Amniotic stem cell (primary cell): ENCODE results near the gene RRAD.

Experiments used
- DNase-seq: peaks from one replicate; lab custom pipeline; 2025; lab: John Stamatoyannopoulos, UW

RRAD gene

GRCh38 chr16:66934138-66934838 lies 9.0 kb upstream of the RRAD start, which contains the start of gene CIAO2B:
CIAO2B (minus strand) TSS chr16:66934402; CDS start chr16:66934364, 38 bp downstream.
- DNase-seq: peak; percentile 57

GRCh38 chr16:66933776-66934137 lies 8.4 kb upstream of the RRAD start:
- no peak for DNase-seq

- no peak for DNase-seq
Observed at GRCh38 chr16:66932076-66932475, 6.7 kb upstream of the RRAD start.

- no peak for DNase-seq
Observed at GRCh38 chr16:66931665-66932064, 6.3 kb upstream of the RRAD start.

- no peak for DNase-seq
Observed at GRCh38 chr16:66930189-66930588, 4.9 kb upstream of the RRAD start.

- DNase-seq: no peak
Observed at GRCh38 chr16:66928702-66929388, 3.5 kb upstream of the RRAD start.

GRCh38 chr16:66927918-66928649 lies 2.7 kb upstream of the RRAD start:
- DNase-seq: no peak

GRCh38 chr16:66926961-66927436 lies 1.7 kb upstream of the RRAD start:
- DNase-seq: no peak

- no peak for DNase-seq
Observed at GRCh38 chr16:66926171-66926947, 1.0 kb upstream of the RRAD start.

- DNase-seq: no peak
Observed at GRCh38 chr16:66924527-66925321, 611 bp downstream of the RRAD start.

GRCh38 chr16:66923866-66924265 lies 1.5 kb downstream of the RRAD start:
- DNase-seq: no peak

- no peak for DNase-seq
Observed at GRCh38 chr16:66923247-66923731, 2.0 kb downstream of the RRAD start.

GRCh38 chr16:66921729-66922450 lies 3.4 kb downstream of the RRAD start:
- no peak for DNase-seq

GRCh38 chr16:66920924-66921680 lies 4.2 kb downstream of the RRAD start:
- no peak for DNase-seq

GRCh38 chr16:66920299-66920590 lies 5.1 kb downstream of the RRAD start:
- DNase-seq: no peak

- DNase-seq: no peak
Observed at GRCh38 chr16:66919569-66920298, 5.6 kb downstream of the RRAD start.

GRCh38 chr16:66918803-66919568 lies 6.3 kb downstream of the RRAD start, which contains the start of gene CDH16:
CDH16 (minus strand) TSS chr16:66918885; CDS start chr16:66918065, 820 bp downstream.
- no peak for DNase-seq

GRCh38 chr16:66918355-66918754 lies 7.0 kb downstream of the RRAD start:
- DNase-seq: no peak
